Retina (tissue), 1 donor: ENCODE measurements around the gene TBCD.

Experiments used
- DNase-seq: peaks from one replicate; pipeline ENCODE4 v3.0.0-alpha.2; 2016

TBCD gene

DNA sequence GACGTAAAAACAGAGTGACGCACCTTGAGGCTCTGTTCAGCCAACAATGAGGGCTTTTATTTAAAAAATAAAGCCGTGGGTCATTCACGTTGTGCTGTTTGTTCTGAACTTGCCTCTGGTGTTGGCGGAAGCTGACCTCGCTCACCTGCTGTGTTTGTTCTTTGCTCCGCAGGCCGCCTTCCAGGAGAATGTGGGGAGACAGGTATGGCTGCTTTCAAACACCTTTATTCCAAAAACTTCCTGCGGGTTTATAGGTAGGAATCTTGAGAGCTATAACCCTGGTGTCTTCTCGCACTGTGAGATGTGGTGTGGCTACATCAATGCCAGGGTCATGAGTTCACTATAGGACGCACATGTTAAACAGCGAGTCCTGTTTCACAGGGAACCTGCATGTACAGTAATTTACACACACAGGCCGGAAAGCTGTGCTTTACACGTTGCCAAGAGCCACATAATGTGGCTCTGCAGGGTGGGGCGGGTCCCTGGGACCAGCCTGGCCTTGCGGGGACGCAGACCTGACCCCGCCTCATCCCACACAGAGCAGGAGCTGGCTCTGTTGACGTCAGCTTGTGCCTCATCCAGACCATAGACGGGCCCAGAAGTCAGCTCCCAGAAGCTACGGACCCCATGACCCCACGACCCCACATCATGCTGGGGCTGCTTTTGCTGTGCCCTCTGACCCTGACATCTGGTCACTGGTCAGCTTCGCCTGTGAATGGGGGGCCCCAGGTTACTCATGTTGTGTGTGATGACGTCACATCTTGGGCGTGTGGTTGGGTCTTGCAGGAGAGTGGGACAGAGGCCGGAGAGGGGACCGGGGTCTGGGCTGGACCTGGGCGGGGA, 137.9 kb downstream of the TBCD start:
- no peak for DNase-seq

DNA sequence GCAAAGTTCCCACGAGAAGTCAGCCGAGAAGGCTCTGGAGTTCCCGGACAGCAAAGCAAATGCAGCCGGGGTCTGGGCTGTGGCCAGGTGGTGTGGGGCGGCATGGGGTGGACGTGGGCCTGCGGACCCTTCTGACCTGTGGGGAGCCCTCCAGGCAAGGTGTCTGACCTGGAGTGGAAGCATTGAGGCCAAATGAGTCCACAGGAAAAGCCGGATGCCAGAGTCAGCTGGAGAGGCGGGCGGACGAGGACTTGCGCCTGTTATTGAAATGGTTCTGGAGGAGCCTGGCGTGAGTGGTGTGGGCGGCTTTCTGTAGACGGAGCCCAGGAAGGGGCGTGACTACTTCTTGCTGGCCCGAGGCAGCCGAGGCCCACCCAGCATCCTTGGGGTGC, 138.5 kb downstream of the TBCD start:
- no peak for DNase-seq

DNA sequence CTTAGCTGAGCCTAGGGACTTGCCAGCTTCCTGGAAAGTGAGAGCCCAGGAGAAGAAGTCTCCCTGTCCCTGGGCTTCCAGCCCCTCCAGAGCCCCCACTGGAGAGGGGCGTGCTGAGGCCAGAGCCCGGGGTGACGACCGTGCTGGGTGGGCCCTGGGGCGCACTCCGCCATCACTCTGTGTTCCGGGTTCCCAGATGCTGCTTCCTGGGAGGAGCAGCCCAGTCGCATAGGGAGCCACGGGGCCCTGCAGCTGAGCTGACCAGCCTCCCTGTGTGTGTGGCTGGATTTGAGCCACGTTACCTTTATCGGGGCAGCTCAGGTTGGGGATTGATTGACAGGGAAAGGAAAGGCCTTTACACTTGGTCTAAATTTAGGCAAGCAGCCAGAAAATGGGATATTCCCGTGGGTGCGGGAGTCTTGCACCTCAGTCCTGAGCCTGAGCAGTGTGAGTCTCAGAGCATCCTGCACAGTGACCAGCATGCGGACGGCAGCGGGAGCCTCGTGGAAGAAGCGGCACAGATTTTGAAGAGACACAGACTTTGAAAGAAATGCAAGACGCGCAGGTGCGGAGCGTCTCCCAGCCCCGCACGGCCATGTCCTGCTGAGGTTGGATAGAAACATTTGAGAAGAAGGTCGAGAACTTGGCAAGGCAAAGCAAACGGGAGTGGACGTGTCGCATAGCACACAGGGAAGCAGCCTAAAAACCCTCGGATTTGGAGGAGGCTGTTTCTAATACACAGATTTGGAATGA, 139.2 kb downstream of the TBCD start:
- DNase-seq: no peak

DNA sequence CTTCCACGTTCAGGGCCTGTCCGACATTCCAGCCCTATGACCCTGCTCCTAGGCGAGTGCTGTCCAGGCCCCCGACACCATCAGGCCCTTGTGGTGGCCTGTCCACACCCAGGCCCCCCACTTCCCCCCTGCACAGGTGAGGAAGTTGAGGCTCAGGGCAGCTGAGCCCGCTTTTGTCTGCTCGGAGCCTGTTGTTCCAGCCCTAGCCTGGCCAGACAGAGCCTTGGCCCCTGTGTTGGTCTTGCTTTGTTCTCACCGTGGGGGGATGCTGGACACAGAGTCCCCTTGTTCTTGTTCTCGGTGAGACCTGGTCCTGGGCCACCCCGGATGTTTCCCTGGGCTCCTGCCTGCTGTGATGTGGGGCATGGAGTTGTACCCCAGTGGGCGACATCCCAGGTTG, 140.0 kb downstream of the TBCD start:
- DNase-seq: no peak

DNA sequence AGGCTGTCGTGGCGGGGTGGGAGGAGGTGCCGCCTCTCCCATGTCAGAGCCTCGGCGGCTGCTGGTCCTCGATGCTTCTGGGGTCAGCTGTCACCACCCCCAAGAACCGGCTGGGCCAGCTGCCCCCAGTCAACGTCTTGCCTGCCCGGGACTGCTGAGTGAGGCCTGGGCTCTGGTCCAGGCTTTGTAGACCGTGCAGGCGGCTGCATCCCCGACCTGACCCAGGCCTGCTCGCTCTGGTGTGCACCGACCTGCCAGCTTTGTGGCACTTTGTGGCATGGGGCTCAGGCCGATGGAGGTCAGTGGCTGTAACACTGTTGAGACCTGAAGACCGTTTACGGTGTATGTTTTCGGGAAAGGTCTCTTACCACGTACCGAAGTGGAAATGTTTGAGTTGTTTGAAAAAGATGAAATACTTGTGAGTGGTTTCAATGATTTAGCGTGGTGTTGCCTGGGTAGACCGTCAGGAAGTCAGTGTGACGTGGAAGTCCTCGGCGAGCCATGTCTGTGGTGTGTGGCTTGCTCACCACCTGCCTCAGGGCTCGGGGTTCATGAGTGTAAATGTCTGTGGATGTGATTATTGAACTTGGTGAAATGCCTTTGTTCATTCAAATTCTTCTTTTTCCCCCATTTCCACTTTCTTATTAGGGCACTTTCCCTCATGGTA, 141.2 kb downstream of the TBCD start:
- no peak for DNase-seq

DNA sequence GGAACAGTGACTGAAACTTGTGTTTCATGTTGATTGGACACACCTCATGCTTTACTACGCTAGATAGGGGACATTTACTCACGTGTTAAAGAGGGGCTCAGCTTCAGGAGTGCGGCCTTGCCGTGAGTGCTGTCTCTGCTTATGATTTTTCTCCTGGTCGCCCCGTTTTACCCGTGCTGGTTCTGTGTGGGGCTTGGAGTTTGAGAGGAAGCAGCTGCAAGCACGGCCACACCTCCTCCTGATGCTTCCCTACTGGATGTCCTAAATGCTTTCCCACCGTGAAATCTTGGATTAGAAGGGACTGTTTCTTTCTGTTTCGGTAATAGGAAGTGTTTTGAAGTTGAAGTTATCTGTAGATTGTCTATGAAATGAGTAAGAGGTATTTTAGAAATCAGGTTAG, 141.9 kb downstream of the TBCD start:
- DNase-seq: no peak

DNA sequence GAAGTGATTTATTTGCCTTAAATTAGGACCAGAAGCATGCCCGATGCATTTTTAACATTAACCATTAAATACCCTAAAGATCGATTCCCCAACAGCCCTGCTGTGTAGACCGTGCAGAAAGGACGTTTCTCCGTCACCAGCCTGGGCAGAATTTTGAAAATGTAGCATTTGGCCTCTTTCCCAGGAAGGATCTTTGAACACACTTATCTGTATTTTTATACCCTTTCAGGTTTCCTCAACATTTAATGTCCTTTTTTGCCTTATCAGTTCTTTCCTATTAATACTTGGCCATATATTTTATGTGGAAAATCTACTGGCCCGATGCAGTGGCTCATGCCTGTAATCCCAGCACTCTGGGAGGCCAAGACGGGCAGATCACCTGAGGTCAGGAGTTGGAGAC, 142.5 kb downstream of the TBCD start:
- DNase-seq: no peak

DNA sequence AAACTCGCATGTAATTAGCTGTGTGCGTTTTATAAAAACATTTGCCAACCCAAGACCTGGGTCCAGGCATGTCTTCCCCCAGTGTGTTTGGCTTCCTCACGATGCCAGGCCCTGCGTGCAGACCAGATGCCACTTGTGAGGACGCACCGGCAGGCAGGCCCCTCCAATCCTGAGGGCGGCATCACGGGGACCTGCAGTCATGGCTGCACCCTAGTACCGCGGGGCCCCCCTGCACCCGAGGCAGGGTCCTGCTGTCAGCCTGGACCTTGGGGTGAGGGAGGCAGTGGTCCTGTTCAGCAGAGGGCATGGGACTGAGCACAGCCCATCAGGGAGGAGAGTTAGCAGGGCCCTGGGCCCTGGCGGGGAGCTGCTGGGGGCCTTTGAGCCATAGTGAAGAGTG, 143.2 kb downstream of the TBCD start:
- no peak for DNase-seq

DNA sequence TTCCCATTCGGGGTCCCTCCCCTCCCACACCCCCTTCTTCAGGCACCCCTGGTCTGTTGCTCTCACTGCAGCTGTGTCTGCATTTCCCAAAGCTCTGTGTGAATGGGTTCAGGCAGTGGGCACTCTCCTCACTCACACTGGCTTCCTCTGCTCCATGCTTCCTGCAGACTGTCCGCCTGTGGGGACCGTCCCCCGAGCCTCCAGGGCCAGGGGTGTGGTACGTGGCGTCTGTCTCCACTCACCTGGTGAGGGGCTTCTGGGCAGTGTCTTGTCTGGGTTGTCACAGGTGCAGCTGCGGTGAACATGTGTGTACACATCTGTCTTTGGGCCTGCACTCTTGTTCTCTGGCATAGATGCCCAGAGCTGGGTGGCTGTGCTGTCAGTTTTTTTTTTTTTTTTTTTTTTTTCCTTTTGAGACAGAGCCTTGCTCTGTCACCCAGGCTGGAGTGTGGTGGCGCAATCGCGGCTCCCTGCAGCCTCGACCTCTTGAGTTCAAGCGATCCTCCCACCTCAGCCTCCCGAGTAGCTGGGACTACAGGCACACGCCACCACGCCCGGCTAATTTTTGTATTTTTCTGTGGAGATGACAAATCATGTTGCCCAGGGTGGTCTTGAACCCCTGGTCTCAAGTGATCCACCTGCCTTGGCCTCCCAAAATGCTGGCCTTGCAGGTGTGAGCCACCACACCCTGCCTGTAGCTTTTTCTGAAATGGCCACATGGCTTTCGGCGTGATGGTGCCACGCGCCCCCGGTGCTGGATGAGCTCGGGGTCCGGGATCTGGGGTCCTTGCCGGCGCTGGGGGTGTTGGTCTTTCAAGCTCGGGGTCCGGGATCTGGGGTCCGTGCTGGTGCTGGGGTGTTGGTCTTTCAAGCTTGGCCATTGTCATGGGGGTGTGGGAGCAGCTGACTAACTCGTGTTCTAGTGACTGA, 144.5 kb downstream of the TBCD start:
- DNase-seq: no peak

DNA sequence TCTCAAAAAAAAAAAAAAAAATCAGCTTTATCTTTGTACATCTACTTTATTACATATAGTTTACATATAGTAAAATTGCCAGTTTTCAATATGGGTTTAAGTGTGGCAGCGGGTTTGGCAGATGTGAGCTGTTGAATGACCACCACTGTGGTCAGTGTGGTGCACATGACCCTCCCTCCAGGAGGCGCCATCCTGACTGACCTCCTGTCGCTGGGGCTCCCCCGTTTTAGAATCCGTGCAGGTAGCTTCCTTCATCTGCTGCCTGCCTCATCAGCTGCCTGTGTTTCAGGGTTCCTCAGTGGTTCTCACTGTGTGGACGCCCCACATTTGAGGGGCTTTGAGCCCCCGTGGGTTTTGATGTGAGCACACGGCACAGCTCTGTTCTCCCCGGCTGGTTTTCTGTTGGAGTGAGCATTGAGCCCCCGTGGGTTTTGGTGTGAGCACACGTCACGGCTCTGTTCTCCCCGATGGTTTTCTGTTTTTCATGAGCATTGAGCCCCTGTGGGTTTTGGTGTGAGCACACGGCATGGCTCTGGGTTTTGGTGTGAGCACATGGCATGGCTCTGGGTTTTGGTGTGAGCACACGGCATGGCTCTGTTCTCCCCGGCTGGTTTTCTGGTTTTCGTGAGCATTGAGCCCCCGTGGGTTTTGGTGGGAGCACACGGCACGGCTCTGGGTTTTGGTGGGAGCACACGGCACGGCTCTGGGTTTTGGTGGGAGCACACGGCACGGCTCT, 145.8 kb downstream of the TBCD start:
- no peak for DNase-seq

DNA sequence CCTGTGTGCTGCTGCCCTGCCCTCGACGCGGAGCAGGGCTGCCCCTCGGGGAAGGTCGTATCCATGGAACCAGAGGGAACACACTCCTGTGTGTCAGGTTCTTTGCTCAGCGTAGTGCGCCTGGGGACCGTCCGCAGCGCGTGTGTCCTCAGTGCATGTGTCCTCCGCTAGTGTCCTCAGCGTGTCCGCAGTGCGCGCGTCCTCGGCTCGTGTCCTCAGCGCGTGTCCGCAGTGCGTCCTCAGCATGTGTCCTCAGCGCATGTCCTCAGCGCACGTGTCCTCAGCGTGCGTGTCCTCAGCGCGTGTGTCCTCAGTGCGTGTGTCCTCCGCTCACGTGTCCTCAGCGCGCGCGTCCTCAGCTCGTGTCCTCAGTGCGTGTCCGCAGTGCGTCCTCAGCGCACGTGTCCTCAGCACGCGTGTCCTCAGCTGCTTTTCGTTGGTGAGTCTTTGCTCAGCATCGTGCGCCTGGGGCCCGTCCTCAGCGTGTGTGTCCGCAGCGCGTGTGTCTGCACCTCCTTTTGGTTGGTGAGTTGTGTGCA, 147.2 kb downstream of the TBCD start:
- DNase-seq: no peak

DNA sequence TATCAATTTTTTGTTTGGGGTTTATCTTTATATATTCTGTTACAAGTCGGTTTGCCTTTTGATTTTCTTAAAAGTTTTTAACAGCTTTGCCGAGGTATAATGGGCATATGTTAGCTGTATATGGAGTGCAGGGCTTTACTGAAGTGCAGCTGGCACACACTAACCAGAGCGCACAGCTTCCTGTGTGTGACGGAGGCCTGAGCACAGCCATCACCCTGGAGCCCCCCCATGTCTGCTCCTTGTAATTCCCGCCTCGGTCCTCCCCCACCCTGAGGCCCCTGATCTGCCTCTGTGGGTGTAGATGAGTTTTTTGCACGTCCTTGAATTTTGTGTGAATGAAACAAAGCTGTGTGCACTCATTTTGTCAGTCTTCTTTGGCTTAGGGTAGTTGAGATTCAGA, 148.1 kb downstream of the TBCD start:
- no peak for DNase-seq

DNA sequence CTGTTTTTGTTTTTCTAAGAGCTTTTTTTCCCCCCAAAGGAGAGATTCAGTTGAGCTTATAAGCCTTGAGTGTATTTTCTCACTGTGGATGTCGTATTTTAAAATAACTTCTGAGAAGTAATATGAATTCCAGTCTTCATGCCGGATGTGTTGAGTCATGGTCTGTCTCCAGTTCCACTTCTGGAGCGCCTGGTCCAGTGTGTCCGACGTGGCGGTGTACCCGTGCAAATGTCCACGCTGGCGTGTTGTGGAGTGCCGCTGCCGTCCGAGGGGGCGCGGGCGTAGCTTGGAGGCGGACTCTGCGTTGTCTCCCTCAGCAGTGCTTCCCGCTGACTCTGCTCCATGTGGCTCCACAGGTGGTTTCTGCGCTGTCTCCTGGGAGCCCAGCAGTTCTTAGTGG, 148.9 kb downstream of the TBCD start:
- no peak for DNase-seq

DNA sequence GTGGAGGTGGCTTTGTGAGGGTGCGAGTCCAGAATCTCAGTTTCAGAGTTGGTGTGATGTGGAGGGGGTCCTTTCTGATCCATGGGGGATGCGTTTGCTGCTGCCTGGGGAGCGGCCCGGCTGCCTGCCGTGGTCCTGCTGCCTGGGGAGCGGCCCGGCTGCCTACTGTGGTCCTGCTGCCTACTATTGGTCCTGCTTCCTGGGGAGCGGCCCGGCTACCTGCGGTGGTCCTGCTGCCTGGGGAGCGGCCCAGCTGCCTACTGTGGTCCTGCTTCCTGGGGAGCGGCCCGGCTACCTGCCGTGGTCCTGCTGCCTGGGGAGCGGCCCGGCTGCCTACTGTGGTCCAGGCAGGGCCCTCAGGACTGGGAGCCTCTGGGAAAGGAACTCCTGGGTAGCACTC, 149.5 kb downstream of the TBCD start:
- DNase-seq: no peak

DNA sequence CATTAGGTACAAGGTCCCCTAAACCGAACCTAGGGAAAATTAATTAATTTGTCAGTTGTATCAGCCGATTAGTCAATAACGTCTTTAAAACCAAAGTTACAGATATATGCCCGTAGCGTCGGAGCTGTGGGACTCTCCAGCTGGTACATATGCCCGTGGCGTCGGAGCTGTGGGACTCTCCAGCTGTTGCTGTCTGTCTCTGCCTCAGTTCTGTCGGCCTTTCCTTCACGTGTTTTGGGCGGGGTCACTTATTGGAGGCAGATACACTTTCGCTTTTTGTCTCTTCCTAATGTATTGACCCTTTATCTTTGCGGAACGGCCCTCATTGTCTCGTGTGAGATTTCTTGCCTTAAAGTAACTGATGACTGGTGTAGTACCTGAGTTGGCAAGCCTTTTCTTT, 150.0 kb downstream of the TBCD start:
- no peak for DNase-seq

DNA sequence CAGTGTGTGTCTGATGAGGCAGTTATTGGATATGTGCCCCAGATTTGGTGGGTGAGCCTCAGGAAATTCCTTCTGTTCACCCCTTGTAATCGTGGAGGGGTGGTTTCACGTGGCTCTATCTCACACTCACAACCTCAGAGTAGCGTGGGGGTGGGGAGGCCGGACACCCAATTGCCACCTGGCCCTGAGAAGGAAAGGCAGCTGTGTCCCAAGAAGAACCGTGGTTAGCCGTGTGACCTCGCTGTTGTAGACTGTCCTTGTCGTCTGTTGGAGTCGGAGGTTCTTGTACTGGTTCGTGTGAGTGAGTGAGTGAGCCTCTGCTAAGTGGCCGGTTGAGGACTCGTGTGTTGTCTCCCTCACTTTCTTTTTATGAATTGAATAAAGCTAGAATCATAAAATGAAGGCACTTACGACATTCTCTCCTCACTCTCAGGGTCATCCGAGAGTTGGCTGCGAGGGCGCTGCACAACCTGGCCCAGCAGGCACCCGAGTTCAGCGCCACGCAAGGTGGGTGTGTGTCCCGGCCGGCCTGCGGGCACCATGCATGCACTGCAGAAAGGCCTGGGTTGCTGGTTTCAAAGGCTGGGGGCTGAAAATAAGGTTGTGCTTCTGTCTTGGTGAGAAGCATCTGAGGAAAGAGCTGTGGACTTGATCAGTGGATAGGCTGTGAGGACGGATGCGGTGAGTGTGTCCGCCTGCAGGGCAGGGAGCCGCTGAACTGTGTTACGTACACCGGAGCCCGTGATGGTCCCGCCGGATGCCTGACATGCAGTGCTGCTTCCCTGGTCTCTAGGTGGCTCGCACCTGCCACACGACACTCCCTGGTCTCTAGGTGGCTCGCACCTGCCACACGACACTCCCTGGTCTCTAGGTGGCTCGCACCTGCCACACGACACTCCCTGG, 151.4 kb downstream of the TBCD start:
- DNase-seq: no peak

DNA sequence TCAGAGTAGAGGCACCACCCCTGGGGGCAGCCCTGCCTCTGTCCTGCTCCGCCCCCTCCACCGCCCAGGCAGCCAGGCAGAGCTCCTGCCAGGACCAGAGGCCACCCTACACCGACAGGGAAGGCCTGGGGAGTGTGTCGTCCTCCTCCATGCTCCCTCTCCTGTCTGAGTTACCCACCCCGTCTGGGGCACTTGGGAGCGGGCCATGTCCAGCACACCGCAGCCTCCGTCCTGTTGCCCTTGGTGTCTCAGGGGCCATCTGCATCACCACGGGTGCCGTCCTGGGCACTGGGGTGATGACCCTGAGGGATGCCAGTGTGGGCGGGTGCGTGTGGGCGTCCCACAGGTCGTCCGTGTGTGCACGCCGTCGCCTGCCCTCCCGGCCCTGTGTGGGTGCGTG, 153.3 kb downstream of the TBCD start:
- no peak for DNase-seq

DNA sequence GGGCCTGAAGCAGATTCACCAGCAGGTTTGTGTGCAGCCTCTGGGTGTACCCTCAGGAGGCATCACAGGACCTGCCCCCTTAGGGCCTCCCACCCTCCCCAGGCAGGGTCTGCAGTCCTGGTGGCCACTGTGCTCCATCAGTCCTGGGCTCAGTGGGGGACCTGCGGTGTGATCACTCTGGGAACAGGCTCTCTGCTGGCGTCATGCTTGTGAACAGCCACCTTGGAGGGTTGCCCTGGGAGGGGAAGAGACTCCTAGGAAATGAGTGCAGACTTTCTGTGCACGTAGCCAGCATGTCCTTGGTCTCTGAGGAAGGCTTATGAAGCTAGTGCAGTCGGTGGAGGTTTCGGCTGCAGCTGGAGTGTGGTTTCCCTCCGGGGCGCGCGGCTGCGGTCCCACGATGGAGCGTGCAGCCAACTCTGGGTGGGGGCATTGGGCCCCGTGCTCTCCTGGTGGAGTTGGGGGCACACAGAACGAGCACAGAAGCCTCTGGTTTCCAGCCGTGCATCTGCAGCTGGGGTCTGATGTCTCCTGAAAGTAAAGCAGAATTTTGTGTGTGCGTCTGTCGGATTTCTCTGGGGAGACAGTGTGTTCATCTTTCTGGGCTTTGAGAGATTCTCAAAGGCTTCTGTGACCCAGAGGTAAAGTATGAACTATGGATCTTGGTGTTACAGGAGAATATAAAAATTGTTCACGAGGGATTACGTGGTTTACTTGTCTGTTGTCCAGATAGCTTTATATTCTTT, 156.1 kb downstream of the TBCD start:
- no peak for DNase-seq

DNA sequence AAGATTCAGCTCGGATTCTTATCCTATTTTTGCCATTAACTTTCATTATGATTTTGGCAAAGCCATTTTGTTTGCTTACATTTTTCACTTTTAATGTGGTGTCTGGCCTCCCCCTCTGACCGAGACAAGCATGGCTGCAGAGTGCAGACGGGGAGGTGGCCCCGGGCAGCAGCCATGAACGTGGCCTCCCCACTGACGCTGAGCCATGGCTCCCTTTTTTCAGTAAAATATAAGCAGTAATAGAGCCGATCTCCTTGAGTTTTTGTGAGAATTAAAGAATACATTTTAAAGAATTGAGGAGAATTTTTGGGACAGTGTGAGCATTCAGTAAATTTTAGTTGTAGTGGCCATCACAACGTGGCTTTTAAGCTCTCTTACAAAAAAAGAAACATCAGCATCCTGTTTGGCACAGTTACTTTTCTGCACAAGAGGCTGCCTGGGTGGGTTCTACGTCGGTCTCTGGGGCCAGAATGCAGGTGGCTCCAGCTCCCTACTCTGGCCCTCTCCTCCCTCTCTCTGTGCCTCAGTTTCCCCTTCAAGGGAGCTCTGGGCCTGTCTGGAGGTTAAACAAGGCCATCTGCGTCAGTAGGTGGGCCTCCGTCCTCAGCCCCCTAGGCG, 156.8 kb downstream of the TBCD start:
- DNase-seq: no peak
